HG02623 (cell line): ENCODE data around the gene COL1A1.

Experiments
- ATAC-seq: cut with Tn5 transposase; IDR thresholded peaks from one replicate; pipeline ENCODE4 v1.9.1; 2021; ENCODE audit warnings: moderate library complexity; ENCODE audit not compliant: unreplicated experiment

Gene COL1A1

DNA sequence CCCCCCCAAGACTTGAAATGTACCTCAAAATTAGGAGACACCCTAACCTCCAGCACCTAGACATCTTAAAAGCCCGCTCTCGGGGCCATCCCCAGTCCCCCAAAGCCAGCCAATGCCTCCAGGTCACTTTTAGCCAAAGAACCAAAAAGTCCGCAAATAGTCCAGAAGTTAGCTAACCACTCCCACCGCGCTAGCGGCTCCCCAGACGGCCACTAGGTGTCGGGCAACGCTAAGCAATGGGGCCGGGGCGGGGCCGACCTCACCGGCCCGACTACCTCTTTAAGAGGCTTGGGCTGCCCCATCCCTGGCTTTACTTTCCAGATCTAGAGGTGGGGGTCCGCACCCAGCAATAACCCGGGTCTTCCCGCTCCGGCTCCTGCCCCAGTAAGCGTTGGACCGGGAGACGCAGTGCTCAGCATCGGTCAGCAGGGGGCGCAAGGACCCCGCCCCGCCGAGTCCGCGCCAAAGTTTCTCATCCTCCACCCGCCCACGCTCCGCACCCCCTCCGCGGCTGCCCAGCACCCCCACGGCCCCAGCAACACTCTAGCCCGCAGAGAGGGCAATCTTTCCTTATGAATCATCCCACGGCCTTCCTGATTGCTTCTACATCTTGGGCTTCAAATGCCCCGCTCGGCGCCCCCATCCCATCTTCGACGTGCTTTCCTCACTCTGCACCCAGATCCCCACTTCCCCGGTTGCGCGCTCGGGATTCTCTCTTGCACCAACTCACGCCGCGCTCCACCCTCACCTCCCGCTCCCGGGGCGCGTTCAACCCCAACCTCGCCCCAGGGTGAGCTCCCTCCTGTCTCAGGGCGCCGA lies 765 bp downstream of the COL1A1 start:
- no peak for ATAC-seq

DNA sequence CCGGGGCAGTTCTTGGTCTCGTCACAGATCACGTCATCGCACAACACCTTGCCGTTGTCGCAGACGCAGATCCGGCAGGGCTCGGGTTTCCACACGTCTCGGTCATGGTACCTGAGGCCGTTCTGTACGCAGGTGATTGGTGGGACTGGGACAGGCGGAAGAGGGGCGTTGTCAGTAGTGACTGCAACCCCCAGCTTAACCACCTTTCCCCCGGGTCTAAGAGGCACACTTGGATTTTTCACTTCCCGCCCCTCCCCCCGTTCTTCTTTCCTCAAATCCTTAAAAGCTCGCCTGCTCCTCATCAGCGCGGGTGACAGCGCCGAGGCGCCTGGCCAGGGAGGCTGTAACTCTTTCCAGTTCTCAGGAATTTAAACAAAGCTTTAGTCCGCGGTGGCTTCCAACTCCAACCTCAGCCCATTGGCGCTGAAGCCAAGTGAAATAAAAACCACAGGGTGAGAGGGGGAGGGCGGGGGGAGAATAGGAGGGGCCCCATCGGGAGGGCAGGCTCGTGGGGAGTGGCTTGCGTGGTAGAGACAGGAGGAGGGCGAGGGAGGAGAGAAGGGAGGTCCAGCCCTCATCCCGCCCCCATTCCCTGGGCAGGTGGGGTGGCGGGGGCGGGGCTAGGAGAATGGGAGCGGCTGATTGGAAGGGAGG lies 1.5 kb downstream of the COL1A1 start:
- ATAC-seq: no peak

DNA sequence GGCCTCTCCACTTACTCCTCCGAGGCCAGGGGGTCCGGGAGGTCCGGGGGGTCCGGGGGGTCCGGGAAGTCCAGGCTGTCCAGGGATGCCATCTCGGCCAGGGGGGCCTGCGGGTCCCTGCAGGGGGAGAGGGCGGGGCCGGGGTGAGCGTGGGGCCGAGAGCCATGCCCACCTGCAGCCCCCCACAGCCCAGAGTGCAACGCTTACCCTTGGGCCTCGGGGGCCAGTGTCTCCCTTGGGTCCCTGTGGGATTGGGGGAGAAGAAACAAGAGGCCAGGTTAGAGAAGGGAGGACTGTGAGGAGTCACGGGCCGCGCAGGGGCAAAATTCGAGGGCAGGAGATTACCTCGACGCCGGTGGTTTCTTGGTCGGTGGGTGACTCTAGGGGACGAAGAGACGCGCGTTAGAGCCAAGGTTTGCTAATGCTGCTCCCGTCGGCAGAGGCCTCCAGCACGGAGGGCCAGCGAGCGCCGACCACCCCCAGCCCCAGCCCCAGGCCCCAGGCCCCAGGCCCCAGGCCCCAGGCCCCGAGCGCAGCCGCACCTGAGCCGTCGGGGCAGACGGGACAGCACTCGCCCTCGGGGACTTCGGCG lies 2.1 kb downstream of the COL1A1 start:
- no peak for ATAC-seq

DNA sequence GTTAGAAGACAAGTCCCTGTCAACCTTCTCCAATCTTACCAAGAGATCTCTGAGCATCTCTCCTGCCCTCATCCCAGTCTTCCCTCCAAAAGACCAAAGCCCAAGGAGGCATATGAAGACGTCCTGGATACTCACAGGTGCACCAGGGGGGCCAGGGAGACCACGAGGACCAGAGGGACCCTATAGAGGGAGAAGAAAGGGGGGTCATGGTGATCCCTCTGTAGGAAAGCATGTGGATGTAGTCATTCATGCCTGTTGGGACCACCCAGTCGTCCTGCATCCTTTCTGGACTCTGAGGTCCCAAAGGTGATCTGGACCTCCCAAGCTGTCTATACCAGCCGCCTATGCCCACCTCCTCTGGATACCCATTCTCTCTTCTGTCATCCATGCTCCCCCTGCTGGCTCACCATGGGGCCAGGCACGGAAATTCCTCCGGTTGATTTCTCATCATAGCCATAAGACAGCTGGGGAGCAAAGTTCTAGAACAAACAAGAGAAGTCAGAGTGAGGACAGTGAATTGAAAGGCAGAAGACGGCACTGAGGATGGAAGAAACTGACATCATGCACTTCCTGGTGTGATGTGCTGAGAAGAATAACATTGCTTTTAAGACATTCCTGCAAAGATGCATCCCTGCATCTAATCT lies 3.3 kb downstream of the COL1A1 start:
- no peak for ATAC-seq

DNA sequence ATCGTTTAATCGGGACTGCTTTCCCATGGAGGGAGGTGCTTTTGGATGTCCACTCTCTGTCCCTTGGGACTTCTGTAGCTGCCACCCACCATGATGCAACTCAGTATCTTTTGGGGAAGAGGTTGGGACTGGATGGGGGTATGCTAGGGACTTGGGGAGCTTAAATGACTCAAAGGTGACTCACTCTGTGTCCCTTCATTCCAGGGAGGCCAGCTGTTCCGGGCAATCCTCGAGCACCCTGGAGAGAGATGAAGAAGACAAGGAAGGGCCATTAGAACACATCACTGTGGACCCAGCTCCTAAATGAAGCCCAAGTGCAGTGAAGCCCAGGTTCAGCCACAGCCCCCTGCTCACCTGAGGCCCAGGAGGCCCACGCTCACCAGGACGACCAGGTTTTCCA lies 4.6 kb downstream of the COL1A1 start:
- no peak for ATAC-seq

DNA sequence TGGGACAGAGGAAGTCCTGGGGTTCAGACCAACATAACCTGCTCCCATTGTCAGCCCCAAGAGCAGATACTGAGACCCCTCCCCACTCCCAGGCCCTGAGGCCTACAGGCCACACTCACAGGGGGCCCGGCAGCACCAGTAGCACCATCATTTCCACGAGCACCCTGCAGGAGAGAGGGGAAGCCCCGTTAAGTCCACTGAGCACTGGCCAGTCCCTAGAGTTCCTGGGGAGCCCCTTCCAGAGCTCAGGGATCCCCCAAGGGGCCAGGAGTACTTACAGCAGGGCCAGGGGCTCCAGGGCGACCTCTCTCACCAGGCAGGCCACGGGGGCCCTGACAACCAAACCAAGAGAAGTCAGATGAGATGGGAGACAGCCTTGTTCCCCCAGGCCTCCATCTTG lies 5.4 kb downstream of the COL1A1 start:
- ATAC-seq: no peak

DNA sequence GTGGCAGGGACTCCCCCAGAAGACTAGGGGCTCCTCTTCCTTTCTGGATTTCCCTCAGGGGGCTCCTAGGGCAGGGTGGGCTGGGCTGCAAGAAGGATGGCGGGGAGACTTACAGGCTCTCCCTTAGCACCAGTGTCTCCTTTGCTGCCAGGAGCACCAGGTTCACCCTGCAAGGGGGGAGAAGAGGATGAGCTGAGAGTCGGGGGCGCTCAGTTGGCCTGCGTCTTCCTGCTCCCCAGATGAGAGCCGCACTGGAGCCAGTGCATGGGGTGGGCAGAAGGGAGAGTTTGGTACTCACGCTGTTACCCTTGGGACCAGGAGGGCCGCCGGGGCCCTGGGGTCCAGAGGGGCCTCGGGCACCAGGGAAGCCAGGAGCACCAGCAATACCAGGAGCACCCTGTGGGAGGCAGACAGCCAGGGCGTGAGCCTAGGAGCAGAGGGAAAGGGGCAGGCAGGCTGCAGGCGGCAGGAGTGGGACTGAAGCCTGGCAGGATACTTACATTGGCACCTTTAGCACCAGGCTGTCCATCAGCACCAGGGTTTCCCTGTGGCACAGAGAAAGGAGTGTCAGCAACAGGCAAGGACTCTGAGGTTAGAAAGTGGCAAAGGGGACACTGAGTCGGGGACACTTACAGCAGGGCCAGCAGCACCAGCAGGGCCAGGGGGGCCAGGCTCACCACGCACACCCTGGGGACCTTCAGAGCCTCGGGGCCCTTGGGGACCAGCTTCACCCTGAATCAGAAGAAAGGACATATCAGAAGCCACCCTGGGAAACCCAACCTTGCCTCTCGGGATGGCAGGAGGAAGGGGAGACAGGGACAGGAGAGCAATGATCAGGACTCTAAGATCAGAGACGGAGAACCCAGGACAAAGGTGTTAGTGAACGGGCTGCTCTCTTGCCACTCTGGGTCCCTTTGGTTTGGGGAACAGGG lies 6.2 kb downstream of the COL1A1 start:
- no peak for ATAC-seq

DNA sequence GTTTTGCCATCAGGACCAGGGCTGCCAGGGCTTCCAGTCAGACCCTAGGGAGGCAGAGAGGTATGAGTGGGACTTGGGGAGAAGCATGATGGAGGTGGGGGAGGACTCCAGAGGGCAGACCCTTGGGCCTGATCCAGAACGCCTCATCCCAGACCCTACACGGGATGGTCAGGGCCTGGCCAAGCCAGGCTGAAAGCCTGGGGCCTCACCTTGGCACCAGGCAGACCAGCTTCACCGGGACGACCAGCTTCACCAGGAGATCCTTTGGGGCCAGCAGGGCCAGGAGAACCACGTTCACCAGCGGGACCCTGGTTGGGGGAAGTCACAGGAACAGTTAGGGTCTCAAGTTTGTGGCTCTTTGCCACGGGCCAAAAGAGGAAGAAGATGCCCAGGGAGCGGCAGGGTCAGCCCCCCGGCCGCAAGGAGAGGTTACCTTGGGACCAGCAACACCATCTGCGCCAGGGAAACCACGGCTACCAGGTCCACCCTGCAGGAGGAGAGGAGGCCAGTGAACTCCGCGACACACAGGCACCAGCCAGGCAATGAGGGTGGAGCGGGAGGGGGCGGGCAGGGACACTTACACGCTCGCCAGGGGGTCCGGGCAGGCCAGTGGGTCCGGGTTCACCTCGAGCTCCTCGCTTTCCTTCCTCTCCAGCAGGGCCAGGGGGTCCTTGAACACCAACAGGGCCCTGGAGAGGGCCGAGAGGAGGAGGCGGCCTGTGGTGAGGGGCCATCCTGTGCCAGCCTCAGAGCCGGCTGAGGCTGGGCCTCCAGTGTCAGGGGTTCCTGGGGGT lies 7.1 kb downstream of the COL1A1 start:
- no peak for ATAC-seq

DNA sequence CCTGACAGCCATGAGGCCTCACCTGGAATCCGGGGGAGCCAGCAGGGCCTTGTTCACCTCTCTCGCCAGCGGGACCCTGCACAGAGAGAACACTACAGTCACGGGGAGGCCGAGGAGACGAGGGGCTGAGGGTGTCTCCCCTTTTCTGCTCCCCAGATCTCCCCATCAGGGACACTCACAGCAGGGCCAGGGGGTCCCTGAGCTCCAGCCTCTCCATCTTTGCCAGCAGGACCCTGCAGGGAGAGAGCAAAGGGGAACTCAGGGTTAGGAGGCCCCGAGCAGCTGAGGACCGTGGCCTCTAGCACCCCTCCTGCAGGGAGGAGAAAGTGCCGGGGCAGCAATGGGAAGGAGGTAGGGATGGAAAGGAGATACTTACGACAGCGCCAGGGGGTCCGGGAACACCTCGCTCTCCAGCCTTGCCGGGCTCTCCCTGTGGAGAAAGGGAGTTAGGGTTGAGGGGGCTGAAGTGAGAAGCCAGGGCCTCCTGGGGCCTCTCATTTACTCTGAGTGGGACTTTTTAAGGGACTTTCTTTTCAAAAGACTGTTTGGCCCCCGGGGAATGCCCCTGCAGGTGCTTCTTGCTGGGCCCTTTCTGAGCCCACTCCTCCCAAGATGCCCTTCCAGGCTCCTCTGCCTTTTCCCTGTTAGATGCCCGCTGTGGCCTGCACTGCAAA lies 8.7 kb downstream of the COL1A1 start:
- no peak for ATAC-seq

DNA sequence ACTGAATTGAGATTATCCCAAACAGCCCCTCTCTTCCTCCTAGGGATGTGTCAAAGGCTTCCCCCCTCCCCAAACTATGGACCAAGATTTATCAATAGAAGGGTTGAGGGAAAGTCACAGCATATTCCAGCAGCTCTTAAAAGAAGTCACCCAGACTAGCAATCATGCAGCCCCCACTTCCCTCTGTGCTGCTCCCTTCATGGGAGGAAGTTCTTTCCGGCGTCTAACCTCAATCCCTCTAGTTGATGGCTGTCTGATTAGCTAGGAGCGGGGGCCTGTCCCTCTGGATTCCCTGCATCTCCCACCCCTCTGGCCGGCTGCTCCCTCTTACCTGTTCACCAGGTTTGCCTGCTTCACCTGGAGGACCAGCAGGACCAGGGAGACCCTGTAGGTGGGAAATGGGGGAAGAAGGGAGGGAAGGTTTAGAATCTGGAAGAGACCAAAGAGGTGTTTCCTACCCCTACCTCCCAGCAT lies 9.2 kb downstream of the COL1A1 start:
- no peak for ATAC-seq

DNA sequence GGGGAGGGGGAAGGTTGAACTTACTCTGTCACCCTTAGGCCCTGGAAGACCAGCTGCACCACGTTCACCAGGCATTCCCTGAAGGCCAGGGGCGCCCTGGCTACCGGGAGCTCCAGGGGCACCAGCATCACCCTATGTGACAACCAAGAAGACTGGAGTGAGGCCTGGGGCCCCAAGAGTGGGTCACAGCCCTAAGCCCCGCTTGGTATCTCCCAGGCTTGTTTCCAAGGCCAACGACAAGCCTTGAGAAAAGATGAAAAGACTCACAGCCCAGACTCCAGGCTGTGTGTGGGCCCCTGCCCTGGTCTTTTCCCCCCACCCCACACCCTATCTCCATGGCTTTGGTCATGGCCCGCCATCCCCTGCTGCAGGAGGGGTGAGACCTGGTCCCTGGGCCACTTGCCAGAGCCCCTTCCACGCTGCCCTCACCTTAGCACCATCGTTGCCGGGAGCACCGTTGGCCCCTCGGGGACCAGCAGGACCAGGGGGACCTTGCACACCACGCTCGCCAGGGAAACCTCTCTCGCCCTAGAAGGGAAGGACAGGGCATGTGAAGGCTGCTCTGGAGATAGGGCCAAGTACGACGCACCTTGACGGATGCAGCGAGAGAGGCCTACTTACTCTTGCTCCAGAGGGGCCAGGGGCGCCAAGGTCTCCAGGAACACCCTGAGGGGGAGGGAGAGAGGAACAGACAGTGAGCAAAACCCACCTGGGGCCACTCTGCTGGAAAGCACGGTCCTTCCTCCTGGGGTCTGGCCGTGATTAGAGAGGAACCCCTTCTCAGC lies 9.9 kb downstream of the COL1A1 start:
- ATAC-seq: no peak

DNA sequence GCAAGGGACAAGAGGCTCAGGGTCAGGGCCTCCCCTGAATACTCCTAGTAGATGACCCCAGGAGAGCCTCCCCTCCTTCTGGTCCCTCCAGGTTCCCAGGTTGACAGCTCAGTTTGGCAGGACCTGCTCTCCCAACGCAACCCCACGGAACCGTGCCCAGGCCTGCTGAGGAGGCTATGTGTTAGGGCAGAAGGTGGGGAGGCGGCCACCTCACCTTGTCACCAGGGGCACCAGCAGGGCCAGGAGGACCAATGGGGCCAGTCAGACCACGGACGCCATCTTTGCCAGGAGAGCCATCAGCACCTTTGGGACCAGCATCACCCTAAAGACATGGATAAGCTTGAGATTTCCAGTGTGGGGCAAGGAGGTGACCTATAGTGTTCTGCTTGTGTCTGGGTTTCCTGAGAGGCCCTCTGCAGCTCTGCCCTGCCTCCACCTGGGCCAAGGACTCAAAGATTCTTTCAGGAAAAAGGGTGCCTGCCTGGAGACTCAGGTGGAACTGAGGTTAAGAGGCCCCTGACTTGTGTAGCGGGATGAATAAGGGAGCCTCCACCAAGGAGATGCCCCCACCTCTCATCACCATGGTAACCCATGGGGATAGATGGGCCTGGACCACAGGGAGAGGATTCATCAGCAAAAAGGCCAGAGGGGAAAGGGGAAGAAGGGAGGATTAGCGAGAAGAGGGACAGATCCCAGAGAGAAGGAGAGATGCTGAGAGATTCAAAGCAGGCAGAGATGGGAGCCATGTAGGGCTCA lies 10.7 kb downstream of the COL1A1 start:
- ATAC-seq: no peak

DNA sequence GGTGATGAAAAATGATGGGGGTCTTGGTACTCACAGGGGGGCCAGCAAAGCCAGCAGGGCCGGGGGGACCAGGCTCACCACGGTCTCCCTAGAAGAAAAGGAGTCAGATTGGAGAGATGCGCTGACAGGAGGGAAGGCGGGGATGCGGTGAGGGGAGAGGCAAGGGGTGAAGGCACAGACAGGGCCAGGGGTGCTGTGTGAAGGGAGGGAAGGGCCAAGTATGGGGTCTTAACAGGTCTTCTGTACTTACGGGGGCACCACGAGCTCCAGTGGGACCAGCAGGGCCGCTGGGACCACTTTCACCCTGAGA lies 11.2 kb downstream of the COL1A1 start:
- ATAC-seq: no peak

DNA sequence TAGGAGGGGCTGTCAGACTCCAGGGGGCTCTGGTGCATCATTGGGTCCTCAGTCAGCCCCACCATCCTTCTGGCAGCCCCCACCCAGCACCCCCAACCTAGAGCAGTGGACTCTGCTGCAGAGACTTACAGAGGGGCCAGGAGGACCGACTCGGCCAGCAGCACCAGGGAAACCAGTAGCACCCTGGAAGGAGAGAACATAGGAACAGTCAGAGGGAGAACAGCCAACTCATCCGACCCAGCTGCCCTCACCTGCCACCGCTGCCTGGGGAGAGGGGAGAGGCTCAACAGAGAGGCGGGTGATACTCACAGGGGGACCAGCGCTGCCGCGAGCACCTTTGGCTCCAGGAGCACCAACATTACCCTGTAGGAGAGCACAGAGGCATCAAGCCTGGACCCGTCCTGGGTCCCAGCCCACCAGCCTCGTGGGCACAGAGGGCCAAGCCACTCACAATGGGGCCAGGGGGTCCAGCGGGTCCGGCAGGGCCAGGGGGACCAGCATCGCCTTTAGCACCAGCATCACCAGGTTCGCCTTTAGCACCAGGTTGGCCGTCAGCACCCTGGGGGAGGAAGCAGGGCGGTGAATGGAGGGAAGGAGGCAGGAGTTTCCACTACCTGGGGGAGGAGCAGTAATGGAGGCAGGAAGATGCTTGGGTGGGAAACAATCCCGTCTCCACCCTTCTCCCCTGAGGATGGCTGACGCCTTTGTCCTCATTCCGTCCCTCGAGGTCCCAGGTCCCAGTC lies 11.7 kb downstream of the COL1A1 start:
- no peak for ATAC-seq

DNA sequence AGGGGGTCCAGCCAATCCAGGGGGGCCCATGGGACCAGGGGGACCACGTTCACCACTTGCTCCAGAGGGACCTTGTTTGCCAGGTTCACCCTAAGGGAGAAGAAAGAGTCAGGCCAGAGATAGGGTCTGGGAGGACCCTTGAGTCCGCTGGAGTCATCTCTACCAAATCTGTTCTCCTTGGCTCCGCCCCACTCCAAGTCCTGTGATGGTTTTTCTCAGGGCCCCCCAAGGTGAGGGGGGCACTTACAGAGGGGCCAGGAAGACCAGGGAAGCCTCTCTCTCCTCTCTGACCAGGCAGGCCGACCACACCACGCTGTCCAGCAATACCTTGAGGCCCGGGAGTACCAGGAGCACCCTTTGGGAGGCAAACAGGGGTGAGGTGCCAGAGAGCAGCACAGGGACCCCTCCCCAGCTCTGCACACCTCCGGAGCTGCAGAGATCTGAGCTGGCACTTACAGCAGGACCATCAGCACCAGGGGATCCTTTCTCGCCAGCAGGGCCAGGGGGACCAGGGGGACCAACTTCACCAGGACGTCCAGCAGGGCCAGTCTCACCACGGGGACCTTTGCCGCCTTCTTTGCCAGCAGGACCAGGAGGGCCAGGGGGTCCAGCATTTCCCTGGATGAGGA lies 12.4 kb downstream of the COL1A1 start:
- ATAC-seq: no peak

DNA sequence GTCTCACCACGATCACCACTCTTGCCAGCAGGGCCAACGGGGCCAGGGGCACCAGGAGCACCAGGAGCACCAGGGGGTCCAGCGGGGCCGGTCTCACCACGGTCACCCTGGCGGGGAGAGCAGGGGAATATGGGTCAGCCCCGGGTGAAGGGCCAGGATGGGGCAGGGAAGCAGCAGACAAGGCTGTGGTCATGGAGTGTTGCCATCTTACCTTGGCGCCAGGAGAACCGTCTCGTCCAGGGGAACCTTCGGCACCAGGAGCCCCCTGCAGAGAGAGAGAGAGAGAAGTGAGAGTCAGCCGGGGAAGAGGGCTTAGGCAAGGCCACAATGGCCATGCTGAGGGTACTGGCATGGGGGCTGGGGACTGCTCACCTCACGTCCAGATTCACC lies 12.9 kb downstream of the COL1A1 start:
- no peak for ATAC-seq
